GM12878 (cell line): ENCODE measurements around the gene LCA5. TPM values are rescaled to one million over a fixed set of nuclear protein-coding genes. Genes with fewer than 3 reads are reported as not detected.

Experiments
- CEBPZ ChIP-seq: fragments of 150-350 bp; IDR thresholded peaks from 2 replicates; pipeline ENCODE4 v1.6.1; 2016; ENCODE audit warnings: low read depth, low read length
- E4F1 ChIP-seq: fragments of 450-650 bp; IDR thresholded peaks from 2 replicates; pipeline ENCODE4 v1.6.1; 2018; ENCODE audit warnings: borderline replicate concordance, mild to moderate bottlenecking; ENCODE audit not compliant: partially characterized antibody
- ETV6 ChIP-seq, 2 experiments: fragments of 450-650 bp in 1 of 2; IDR thresholded peaks in 1 of 2; conservative IDR thresholded peaks in 1 of 2; 2 replicates each; pipeline ENCODE4 v1.6.1; 2014; ENCODE audit warnings: antibody characterized with exemption in 1 of 2, borderline replicate concordance in 1 of 2, low read depth in 1 of 2, mild to moderate bottlenecking in 1 of 2, moderate library complexity in 1 of 2
- EZH2 ChIP-seq: IDR thresholded peaks from 2 replicates; pipeline ENCODE4 v1.6.1; 2012; ENCODE audit warnings: low read depth, mild to moderate bottlenecking, control low read depth, inconsistent platforms, low read length, borderline replicate concordance; ENCODE audit not compliant: control insufficient read depth
- GABPA ChIP-seq: IDR thresholded peaks from 2 replicates; pipeline ENCODE4 v1.6.1; 2014; ENCODE audit warnings: antibody characterized with exemption, low read depth, mild to moderate bottlenecking, inconsistent platforms
- GATAD2B ChIP-seq: fragments of 450-650 bp; conservative IDR thresholded peaks from 2 replicates; pipeline ENCODE4 v1.6.1; 2017; ENCODE audit warnings: low read depth, mild to moderate bottlenecking, moderate library complexity
- IKZF1 ChIP-seq: fragments of 450-650 bp; conservative IDR thresholded peaks from 2 replicates; pipeline ENCODE4 v1.6.1; 2017; ENCODE audit warnings: antibody characterized with exemption, mild to moderate bottlenecking
- NFIC ChIP-seq: IDR thresholded peaks from 2 replicates; pipeline ENCODE4 v1.6.1; 2012; ENCODE audit warnings: low read depth, mild to moderate bottlenecking, inconsistent platforms, low read length, moderate library complexity
- NFXL1 ChIP-seq: fragments of 450-650 bp; IDR thresholded peaks from 2 replicates; pipeline ENCODE4 v1.6.1; 2017; ENCODE audit warnings: antibody characterized with exemption, mild to moderate bottlenecking, borderline replicate concordance
- NR2F1 ChIP-seq: fragments of 450-650 bp; conservative IDR thresholded peaks from 2 replicates; pipeline ENCODE4 v1.6.1; 2017; ENCODE audit warnings: mild to moderate bottlenecking
- PAX5 ChIP-seq: IDR thresholded peaks from 2 replicates; pipeline ENCODE4 v1.6.1; 2011; ENCODE audit warnings: low read depth, low read length, borderline replicate concordance
- PAX8 ChIP-seq: fragments of 450-650 bp; IDR thresholded peaks from 2 replicates; pipeline ENCODE4 v1.6.1; 2017; ENCODE audit warnings: mild to moderate bottlenecking, moderate library complexity
- PML ChIP-seq: IDR thresholded peaks from 2 replicates; pipeline ENCODE4 v1.6.1; 2012; ENCODE audit warnings: low read length, inconsistent platforms
- RUNX3 ChIP-seq: IDR thresholded peaks from 2 replicates; pipeline ENCODE4 v1.6.1; 2012; ENCODE audit warnings: low read length, inconsistent platforms
- SMARCA5 ChIP-seq: fragments of 450-650 bp; IDR thresholded peaks from 2 replicates; pipeline ENCODE4 v1.6.1; 2017; ENCODE audit warnings: mild to moderate bottlenecking
- SREBF1 ChIP-seq: IDR thresholded peaks from 2 replicates; pipeline ENCODE4 v1.6.1; 2012; ENCODE audit warnings: mild to moderate bottlenecking, low read length
- SRF ChIP-seq, 2 experiments: IDR thresholded peaks; 2 replicates each; pipeline ENCODE4 v1.6.1; 2011; ENCODE audit warnings: low read depth in 2 of 2, low read length in 2 of 2, mild to moderate bottlenecking in 1 of 2, moderate library complexity in 1 of 2
- STAT1 ChIP-seq: fragments of 450-650 bp; conservative IDR thresholded peaks from 2 replicates; pipeline ENCODE4 v1.6.1; 2014; ENCODE audit warnings: antibody characterized with exemption, mild to moderate bottlenecking
- WRNIP1 ChIP-seq: IDR thresholded peaks from 2 replicates; pipeline ENCODE4 v1.6.1; 2011; ENCODE audit warnings: low read depth, low read length, improper control_type of control experiment, borderline replicate concordance
- YY1 ChIP-seq: IDR thresholded peaks from 2 replicates; pipeline ENCODE4 v1.6.1; 2011; ENCODE audit warnings: low read depth, mild to moderate bottlenecking, low read length
- polyA plus RNA-seq, 11 experiments: library from polyadenylated mRNA; depleted of rRNA in 4 of 11; unstranded in 6 of 11; stranded (reverse) in 5 of 11; fragments of >200 nt; fragmentation: Nextera tagmentation in 4 of 11; fragmentation: Illumina TruSeq in 1 of 11; extraction: Ambion mirVana in 4 of 11; extraction: Trizol in 1 of 11; gene quantifications; 1 replicate in 1 of 11; 2 replicates in 10 of 11; pipeline versions ENCODE4 v1.2.1 to v1.2.3, GENCODE V29; 2011 to 2016; ENCODE audit warnings: inconsistent platforms in 2 of 11, missing spikeins in 2 of 11, low read depth in 1 of 11
- total RNA-seq, 4 experiments: library from RNA; depleted of rRNA in 3 of 4; stranded (reverse); fragments of >200 nt in 3 of 4; fragmentation: Illumina TruSeq in 1 of 4; extraction: Trizol in 1 of 4; gene quantifications; 2 replicates each; pipeline versions ENCODE4 v1.2.1 to v1.2.3, GENCODE V29; 2013 to 2021
- TF ChIP-seq, protein P1 (sequence below), 3 experiments: IDR thresholded peaks in 2 of 3; conservative IDR thresholded peaks in 1 of 3; 2 replicates each; pipeline ENCODE4 v1.5.1; 2011; ENCODE audit warnings: low read depth in 3 of 3, low read length in 3 of 3, mild to moderate bottlenecking in 3 of 3, control low read depth in 2 of 3, moderate library complexity in 2 of 3, inconsistent platforms in 1 of 3, mixed read lengths in 1 of 3; ENCODE audit not compliant: control insufficient read depth in 2 of 3, insufficient read depth in 1 of 3; ENCODE audit errors: extremely low read depth in 1 of 3
- TF ChIP-seq, protein P2 (sequence below): fragments of 450-650 bp; IDR thresholded peaks from 2 replicates; pipeline ENCODE4 v1.6.1; 2016; ENCODE audit warnings: mild to moderate bottlenecking

Gene LCA5
- total and polyA plus RNA-seq, 10 of the 15 experiments (the other 5 are each of a cell fraction or from before 2014, with no cell fraction given) = 0.13 to 0.45 (median 0.27) TPM

GRCh38 chr6:79536954-79537747, at the start of gene LCA5 (continued):
- TF ChIP-seq, protein P1, sequence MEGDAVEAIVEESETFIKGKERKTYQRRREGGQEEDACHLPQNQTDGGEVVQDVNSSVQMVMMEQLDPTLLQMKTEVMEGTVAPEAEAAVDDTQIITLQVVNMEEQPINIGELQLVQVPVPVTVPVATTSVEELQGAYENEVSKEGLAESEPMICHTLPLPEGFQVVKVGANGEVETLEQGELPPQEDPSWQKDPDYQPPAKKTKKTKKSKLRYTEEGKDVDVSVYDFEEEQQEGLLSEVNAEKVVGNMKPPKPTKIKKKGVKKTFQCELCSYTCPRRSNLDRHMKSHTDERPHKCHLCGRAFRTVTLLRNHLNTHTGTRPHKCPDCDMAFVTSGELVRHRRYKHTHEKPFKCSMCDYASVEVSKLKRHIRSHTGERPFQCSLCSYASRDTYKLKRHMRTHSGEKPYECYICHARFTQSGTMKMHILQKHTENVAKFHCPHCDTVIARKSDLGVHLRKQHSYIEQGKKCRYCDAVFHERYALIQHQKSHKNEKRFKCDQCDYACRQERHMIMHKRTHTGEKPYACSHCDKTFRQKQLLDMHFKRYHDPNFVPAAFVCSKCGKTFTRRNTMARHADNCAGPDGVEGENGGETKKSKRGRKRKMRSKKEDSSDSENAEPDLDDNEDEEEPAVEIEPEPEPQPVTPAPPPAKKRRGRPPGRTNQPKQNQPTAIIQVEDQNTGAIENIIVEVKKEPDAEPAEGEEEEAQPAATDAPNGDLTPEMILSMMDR (IDR thresholded peaks at IDR 0.05 in 2 of 3, conservative IDR thresholded peaks at IDR 0.05 in 1 of 3; ENCODE audit: control insufficient read depth in 2 of 3, extremely low read depth in 1 of 3, insufficient read depth in 1 of 3, low read depth in 3 of 3, low read length in 3 of 3) = no peak
- TF ChIP-seq GATAD2B (peak; percentile 50; the same call in 1 of the 2 replicates), NFIC (no peak), RUNX3 (no peak; the same call in 1 of the 2 replicates), IKZF1 (peak; percentile 66), PAX8 (no peak), PML (no peak), SMARCA5 (no peak), ETV6 (conservative IDR thresholded peaks at IDR 0.05 in 1 of 2, IDR thresholded peaks at IDR 0.05 in 1 of 2; ENCODE audit: borderline replicate concordance in 1 of 2, low read depth in 1 of 2) (no peak), SREBF1 (no peak), PAX5 (no peak), YY1 (0 out of 2 replicates have a peak, but pooled peaks have one; percentile 19), STAT1 (no peak), NR2F1 (peak; percentile 28; the same call in 1 of the 2 replicates), E4F1 (no peak), SRF (IDR thresholded peaks at IDR 0.05; ENCODE audit: low read depth in 2 of 2, low read length in 2 of 2) (no peak), NFXL1 (no peak), EZH2 (no peak), WRNIP1 (no peak), GABPA (no peak), CEBPZ (peak; percentile 79)
- TF ChIP-seq, protein P2, sequence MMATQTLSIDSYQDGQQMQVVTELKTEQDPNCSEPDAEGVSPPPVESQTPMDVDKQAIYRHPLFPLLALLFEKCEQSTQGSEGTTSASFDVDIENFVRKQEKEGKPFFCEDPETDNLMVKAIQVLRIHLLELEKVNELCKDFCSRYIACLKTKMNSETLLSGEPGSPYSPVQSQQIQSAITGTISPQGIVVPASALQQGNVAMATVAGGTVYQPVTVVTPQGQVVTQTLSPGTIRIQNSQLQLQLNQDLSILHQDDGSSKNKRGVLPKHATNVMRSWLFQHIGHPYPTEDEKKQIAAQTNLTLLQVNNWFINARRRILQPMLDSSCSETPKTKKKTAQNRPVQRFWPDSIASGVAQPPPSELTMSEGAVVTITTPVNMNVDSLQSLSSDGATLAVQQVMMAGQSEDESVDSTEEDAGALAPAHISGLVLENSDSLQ = peak; percentile 85
